Smooth muscle cell of the pulmonary artery (primary cell): ENCODE results near the gene ADCY5. TPM values are rescaled to one million over a fixed set of nuclear protein-coding genes. Genes with fewer than 3 reads are reported as not detected.

ENCODE experiments used
- total RNA-seq: library from RNA; depleted of rRNA; stranded (reverse); fragments of >200 nt; gene quantifications from 2 replicates; pipeline ENCODE4 v1.2.3, GENCODE V29; 2014

Gene ADCY5
- 0.13 and 0.91 TPM in 2 replicates for total RNA-seq

GRCh38 chr3:123448536-123449101 is at the start of gene ADCY5:
Gene ADCY5, minus strand, starts transcription at chr3:123449090. Its CDS starts 545 bp downstream, at chr3:123448545.

Other genes starting within 250 kb of the ADCY5 start
- gene SEC22A, start 247.1 kb downstream of the ADCY5 start, total RNA-seq, result 36.3 and 45.0 TPM in 2 replicates
- 24.6 and 30.1 TPM in 2 replicates for gene HACD2, start 136.0 kb upstream of the ADCY5 start, total RNA-seq